ENCODE data around the gene SLC27A4.

SLC27A4 gene

DNA sequence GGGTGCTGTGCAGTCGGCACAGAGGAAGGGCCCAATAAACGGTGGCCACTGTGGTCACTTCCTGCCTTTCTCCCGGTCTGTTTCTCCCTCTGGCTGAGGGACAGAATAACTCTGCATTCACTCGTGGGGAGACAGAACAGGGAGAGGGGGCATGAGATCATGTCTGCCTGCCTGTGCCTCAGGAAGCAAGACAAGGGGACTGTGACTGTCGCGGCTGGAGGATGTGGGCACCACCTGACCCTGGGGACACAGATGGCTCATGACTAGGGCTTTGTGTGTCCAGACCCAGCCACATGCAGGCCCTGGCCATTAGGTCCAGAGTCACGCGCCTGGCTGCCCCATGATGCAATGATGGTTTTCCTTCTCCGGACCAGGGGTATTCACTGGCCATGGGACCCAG, 23.9 kb upstream of the SLC27A4 start:
- DNase-seq (ENCODE audit: low read depth, low spot score) = no peak
- in situ Hi-C loops (cut with HindIII; ENCODE audit: low sequenced_read_pairs) = no loop called here
- no peak overlapping the region for H3K4me3 ChIP-seq (ENCODE audit: low read depth, low read length)
- TF ChIP-seq, protein P1, sequence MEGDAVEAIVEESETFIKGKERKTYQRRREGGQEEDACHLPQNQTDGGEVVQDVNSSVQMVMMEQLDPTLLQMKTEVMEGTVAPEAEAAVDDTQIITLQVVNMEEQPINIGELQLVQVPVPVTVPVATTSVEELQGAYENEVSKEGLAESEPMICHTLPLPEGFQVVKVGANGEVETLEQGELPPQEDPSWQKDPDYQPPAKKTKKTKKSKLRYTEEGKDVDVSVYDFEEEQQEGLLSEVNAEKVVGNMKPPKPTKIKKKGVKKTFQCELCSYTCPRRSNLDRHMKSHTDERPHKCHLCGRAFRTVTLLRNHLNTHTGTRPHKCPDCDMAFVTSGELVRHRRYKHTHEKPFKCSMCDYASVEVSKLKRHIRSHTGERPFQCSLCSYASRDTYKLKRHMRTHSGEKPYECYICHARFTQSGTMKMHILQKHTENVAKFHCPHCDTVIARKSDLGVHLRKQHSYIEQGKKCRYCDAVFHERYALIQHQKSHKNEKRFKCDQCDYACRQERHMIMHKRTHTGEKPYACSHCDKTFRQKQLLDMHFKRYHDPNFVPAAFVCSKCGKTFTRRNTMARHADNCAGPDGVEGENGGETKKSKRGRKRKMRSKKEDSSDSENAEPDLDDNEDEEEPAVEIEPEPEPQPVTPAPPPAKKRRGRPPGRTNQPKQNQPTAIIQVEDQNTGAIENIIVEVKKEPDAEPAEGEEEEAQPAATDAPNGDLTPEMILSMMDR (IDR thresholded peaks at IDR 0.05; ENCODE audit: low read depth, low read length) = no peak

DNA sequence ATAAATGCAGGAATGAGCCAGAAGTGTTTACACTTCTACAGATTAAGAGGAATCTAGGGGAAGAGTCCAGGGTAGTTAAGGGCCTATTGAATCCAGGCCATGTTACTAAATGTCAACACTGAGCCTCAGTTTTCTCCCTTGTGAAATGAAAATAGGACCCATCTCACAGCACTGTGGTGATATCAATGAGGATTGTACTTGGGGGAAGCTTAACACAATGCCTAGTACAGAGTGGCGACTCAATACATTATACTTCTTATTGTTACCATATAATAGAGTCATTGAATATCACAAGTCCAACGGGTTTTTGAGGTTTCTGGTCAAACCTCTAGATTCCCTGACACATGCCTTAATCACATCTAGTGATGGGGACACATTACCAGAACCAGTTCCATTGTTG, 22.7 kb upstream of the SLC27A4 start:
- DNase-seq (ENCODE audit: low read depth, low spot score) = no peak
- no peak overlapping the region for H3K4me3 ChIP-seq (ENCODE audit: low read depth, low read length)
- TF ChIP-seq, protein P1 (IDR thresholded peaks at IDR 0.05; ENCODE audit: low read depth, low read length) = no peak
- in situ Hi-C loops (cut with HindIII; ENCODE audit: low sequenced_read_pairs) = no loop called here

DNA sequence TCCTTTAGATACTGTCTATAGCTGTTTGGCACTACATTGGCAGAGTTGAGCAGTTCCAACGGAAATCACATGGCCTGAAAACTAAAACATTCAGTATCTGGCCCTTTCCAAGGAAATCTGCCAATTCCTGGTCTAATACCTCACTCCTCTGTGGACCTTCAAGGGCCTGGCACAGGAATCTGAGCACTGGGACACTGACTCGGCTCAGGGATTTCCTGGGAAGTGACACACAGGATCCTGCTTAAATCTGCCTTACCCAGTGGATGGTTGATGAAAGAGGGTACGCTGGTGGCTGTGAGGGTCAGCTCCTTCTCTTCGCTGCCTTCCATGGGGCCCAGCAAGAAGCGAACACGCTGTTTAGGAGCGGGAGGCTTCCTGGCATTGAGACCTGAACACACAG, 19.0 kb upstream of the SLC27A4 start:
- in situ Hi-C loops (cut with HindIII; ENCODE audit: low sequenced_read_pairs) = no loop called here
- no peak for DNase-seq (ENCODE audit: low read depth, low spot score)
- TF ChIP-seq, protein P1 (IDR thresholded peaks at IDR 0.05; ENCODE audit: low read depth, low read length) = no peak

DNA sequence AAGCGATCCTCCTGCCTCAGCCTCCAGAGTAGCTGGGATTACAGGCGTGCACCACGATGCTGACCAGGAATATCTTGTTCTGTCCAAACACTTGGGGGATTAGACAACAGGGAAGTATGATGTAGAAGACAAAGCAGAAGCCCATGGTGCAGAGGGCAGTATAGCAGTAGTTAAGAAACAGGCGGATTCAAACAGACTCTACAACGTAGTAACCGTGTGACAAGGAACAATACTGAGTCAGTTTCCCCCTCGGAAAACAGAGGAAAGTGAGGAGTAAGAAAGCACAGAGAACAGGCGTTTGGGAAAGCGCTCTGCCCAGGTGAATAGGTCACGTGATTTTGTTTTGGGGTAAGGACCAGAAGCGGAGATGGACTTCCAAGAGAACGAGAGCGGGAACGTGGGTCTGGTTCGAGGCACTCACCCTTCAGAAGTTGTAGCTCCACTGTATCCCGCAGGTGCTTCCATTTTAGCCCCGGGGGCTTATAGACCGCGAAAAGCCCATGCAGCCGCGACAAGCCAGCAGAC, 18.4 kb upstream of the SLC27A4 start:
- TF ChIP-seq, protein P1 (IDR thresholded peaks at IDR 0.05; ENCODE audit: low read depth, low read length) = no peak
- peak overlapping the region; percentile 89 for H3K4me3 ChIP-seq (ENCODE audit: low read depth, low read length)
- no peak for DNase-seq (ENCODE audit: low read depth, low spot score)
- in situ Hi-C loops (cut with HindIII; ENCODE audit: low sequenced_read_pairs) = no loop called here

More for the DNA sequence above, 19.0 kb upstream of the SLC27A4 start:
- peak overlapping the region; percentile 89 for H3K4me3 ChIP-seq (ENCODE audit: low read depth, low read length)

DNA sequence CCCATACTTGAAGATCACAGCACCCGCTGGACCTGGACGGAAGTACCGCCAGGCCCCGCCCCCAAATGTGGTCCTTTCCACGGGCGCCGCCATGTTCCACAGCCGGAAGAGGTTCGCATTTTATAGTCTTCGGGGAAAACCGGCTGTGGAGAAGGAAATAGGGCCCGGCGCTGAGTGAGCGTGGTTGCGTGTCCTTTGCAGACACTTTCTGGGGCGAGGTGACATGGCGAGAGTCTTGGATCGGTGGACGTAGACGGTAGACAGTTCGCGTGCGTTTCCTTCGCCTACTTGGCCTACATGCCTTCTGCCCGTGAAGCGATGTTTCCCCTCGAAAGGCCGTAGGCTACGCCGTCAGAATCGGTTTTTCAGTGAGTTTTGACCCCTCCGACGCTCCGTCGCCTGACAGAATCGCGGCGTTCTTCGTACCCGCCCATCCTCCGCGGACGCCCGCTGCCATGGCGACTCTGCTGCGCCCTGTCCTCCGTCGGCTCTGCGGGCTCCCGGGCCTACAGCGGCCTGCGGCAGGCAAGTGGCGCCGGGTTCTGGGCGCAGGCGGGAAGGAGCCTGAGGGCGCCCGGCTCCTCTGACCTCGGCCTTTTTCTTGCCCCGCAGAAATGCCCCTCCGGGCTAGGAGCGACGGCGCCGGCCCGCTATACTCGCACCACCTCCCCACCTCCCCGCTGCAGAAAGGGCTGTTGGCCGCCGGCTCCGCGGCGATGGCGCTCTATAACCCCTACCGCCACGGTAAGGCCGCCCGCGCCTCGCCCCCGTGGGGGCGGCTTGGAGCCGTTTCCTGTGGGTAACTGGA, 17.7 kb upstream of the SLC27A4 start, which contains the start of the genes COQ4 and TRUB2:
Gene COQ4 (plus strand): TSS at position 436 of the 808 bp plus-strand sequence. CDS start 20 bp downstream, at position 456.
Gene TRUB2 (minus strand): TSS at position 44 of the 808 bp plus-strand sequence. CDS start 39 bp downstream, at position 5.
- in situ Hi-C loops (cut with HindIII; ENCODE audit: low sequenced_read_pairs) = no loop called here
- TF ChIP-seq, protein P1 (IDR thresholded peaks at IDR 0.05; ENCODE audit: low read depth, low read length) = no peak
- peak; percentile 97 for DNase-seq (ENCODE audit: low read depth, low spot score)
- peak within 1 kb of the TSS; percentile 89 for H3K4me3 ChIP-seq (ENCODE audit: low read depth, low read length)

DNA sequence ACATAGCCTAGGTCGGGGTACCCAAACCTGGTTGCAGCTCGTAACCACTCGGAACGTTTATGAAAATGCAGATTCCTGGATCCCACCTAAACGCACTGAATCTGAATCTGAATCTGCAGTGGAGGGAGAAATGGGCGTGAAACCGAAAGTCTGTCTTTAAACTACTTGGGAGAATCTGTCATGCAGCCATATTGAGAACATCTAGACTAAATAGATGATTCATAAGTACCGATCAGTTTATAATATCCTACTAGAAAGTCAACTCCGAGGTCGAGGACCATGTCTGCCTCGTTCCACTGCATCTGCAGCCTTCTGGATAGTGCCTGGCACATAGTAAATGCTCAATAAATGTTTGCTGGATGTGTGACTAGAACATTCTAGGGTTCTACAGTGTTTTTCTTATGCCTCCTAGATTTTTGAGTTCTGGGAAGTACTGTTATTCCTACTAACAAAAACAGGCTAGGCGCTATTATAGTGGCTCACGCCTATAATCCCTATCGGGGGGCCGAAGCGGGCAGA, 17.1 kb upstream of the SLC27A4 start:
- H3K4me3 ChIP-seq (ENCODE audit: low read depth, low read length) = peak overlapping the region; percentile 89
- peak; percentile 35 for DNase-seq (ENCODE audit: low read depth, low spot score)
- in situ Hi-C loops (cut with HindIII; ENCODE audit: low sequenced_read_pairs) = no loop called here
- TF ChIP-seq, protein P1 (IDR thresholded peaks at IDR 0.05; ENCODE audit: low read depth, low read length) = no peak
